ES-I3 (cell line): ENCODE data around the gene ZNF20.
A peak's percentile ranks its signal among the peaks of the same experiment; 100 is the strongest.
"Not testable (repeated sequence)": the region's sequence is repeated elsewhere in the genome, so short reads cannot be mapped to it uniquely, and the experiment has no call there.

Source experiments
- H3K36me3 ChIP-seq: 2 replicates; pipeline ENCODE4 v1.6.1; 2013; ENCODE audit warnings: mild to moderate bottlenecking, low read length, control low read depth, moderate library complexity; ENCODE audit not compliant: insufficient read depth
- H3K4me1 ChIP-seq: 2 replicates; pipeline ENCODE4 v1.6.1; 2013; ENCODE audit warnings: mild to moderate bottlenecking, control low read depth, low read length; ENCODE audit not compliant: insufficient read depth
- H3K9ac ChIP-seq: 2 replicates; pipeline ENCODE4 v1.6.1; 2013; ENCODE audit warnings: low read depth, mild to moderate bottlenecking, low read length, moderate library complexity
- H3K9me3 ChIP-seq: 2 replicates; pipeline ENCODE4 v1.6.1; 2013; ENCODE audit warnings: mild to moderate bottlenecking, low read length, moderate library complexity; ENCODE audit not compliant: control insufficient read depth, insufficient read depth

Gene ZNF20

GRCh38 chr19:12140545-12141404 lies 625 bp upstream of the ZNF20 start:
- peak overlapping the region; percentile 95; the same call in 1 of the 2 replicates for H3K9ac ChIP-seq

DNA sequence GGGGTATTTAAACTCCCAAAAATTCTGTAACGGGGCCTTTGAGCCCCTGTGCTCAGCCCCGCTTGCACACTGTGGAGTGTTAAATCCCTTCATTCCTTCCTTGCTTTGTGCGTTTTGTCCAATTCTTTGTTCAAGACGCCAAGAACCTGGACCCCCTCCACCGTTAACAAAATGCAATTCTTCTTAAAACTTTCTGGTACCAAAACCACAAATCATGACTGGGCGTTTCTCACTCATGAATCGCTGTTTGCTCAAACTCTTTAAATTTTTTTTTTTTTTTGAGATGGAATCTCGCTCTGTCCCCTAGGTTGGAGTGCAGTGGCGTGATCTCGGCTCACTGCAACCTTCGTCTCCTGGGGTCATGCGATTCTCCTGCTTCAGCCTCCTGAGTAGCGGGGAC lies 881 bp downstream of the ZNF20 start:
- peak overlapping the region; percentile 95 for H3K9ac ChIP-seq
- peaks cover 15% of the 10 kb centered on the region; the same call in 1 of the 2 replicates for H3K36me3 ChIP-seq

More at GRCh38 chr19:12140545-12141404, 625 bp upstream of the ZNF20 start:
- Histone ChIP-seq H3K9me3 (peaks cover 12% of the 10 kb centered on the region), H3K4me1 (peaks cover 6% of the 10 kb centered on the region; the same call in 1 of the 2 replicates), H3K36me3 (peaks cover 17% of the 10 kb centered on the region)

DNA sequence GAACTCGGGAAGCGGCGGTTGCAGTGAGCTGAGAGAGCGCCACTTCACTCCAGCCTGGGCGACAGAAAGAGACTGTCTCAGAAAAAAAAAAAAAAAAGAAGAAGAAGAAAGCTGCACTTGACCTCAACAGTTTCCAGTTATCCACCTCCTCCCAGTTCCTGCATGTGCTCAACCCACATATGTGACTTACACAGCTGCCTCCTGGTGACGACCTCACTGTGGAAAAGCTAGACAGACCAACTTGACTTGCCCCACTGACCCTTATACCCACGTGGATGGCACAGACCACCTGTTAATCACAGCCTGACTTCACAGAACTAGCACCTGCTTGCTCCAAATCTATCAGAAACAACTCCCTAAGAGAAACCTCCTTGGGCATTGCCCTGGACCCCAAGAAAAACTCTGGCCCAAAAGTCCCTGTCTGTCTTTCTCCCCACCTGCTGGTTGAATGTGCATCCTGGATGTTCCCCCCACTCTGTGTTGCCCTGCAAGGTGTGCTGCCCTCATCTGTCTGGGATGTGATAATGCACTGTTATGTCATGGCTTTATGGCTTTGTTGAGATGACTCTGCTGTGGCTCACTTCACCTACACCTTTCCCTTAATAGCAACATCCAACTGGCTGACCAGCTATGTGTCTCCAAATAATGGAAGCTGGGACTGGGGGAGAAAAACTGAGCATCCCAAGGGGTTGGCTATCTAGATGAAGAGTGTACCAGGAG lies 2.8 kb downstream of the ZNF20 start:
- Histone ChIP-seq H3K9me3 (peaks cover 17% of the 10 kb centered on the region; the same call in 1 of the 2 replicates), H3K36me3 (peaks cover 24% of the 10 kb centered on the region; the same call in 1 of the 2 replicates), H3K4me1 (peaks cover 6% of the 10 kb centered on the region; the same call in 1 of the 2 replicates), H3K9ac (no peak overlapping the region)

More for the DNA sequence above, 881 bp downstream of the ZNF20 start:
- Histone ChIP-seq H3K4me1 (peaks cover 6% of the 10 kb centered on the region; the same call in 1 of the 2 replicates), H3K9me3 (peaks cover 5% of the 10 kb centered on the region; the same call in 1 of the 2 replicates)

GRCh38 chr19:12133069-12133468 lies 7.1 kb downstream of the ZNF20 start:
- no peak overlapping the region for H3K9ac ChIP-seq
- H3K9me3 ChIP-seq, result peaks cover 23% of the 10 kb centered on the region; the same call in 1 of the 2 replicates
- H3K4me1 ChIP-seq, result no peaks in the 10 kb centered on the region
- H3K36me3 ChIP-seq, result peaks cover 22% of the 10 kb centered on the region

DNA sequence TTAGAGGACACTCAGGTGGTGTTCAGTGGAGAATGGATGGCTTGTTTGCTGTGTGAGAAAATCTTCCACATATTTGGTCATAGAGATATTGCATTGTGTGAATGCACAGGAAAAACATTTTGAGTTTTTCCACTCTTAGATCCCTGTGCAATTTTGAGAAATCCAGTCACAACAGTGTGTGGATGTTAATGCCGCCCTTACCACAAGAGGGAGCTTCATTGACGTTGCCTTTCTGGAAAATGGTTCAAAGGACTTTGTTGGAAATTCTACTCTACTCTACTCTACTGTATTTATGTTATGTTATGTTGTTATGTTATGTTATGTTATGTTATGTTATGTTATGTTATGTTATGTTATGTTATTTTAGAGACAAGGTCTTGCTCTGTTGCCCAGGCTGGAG lies 13.4 kb downstream of the ZNF20 start:
- no peak overlapping the region for H3K9ac ChIP-seq
- peaks cover 1% of the 10 kb centered on the region; the same call in 1 of the 2 replicates for H3K9me3 ChIP-seq
- H3K4me1 ChIP-seq, result no peaks in the 10 kb centered on the region
- no peaks in the 10 kb centered on the region; the same call in 1 of the 2 replicates for H3K36me3 ChIP-seq

GRCh38 chr19:12117201-12117970 lies 22.8 kb downstream of the ZNF20 start:
- Histone ChIP-seq H3K4me1 (no peaks in the 10 kb centered on the region), H3K9ac (no peak overlapping the region), H3K9me3 (peaks cover 14% of the 10 kb centered on the region), H3K36me3 (no peaks in the 10 kb centered on the region; the same call in 1 of the 2 replicates)

GRCh38 chr19:12113121-12113520 lies 27.0 kb downstream of the ZNF20 start:
- peaks cover 29% of the 10 kb centered on the region for H3K9me3 ChIP-seq
- H3K9ac ChIP-seq, result no peak overlapping the region

GRCh38 chr19:12112701-12113100 lies 27.4 kb downstream of the ZNF20 start:
- no peak overlapping the region for H3K9ac ChIP-seq
- no peaks in the 10 kb centered on the region for H3K4me1 ChIP-seq
- H3K36me3 ChIP-seq, result peaks cover 20% of the 10 kb centered on the region
- peaks cover 29% of the 10 kb centered on the region for H3K9me3 ChIP-seq

More at GRCh38 chr19:12113121-12113520, 27.0 kb downstream of the ZNF20 start:
- Histone ChIP-seq H3K4me1 (no peaks in the 10 kb centered on the region), H3K36me3 (peaks cover 20% of the 10 kb centered on the region)

- H3K9ac ChIP-seq, result no peak overlapping the region
- no peaks in the 10 kb centered on the region for H3K4me1 ChIP-seq
- peaks cover 29% of the 10 kb centered on the region for H3K9me3 ChIP-seq
- H3K36me3 ChIP-seq, result peaks cover 20% of the 10 kb centered on the region
Measured at GRCh38 chr19:12111943-12112637, 28.1 kb downstream of the ZNF20 start.

GRCh38 chr19:12111176-12111575 lies 29.0 kb downstream of the ZNF20 start:
- Histone ChIP-seq H3K9ac (no peak overlapping the region), H3K9me3 (peaks cover 29% of the 10 kb centered on the region), H3K4me1 (no peaks in the 10 kb centered on the region), H3K36me3 (peaks cover 20% of the 10 kb centered on the region)

GRCh38 chr19:12103909-12104308 lies 36.2 kb downstream of the ZNF20 start:
- H3K36me3 ChIP-seq, H3K9me3 ChIP-seq, H3K9ac ChIP-seq, H3K4me1 ChIP-seq: not testable (repeated sequence)

DNA sequence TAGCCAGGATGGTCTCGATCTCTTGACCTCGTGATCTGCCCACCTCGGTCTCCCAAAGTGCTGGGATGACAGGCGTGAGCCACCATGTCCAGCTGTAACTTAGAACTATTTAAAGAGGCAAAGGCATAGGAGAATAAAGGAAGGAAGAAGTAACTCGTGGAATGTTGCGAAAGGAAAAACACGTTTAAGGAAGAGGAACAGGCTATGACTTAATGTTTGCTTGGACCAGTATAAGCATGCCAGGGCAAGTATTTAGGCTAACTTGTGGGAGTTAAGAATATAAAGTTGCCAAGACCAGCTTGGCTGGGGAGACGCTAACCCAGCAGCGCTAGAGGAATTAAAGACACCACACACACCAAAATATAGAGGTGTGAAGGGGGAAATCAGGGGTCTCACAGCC lies 42.1 kb downstream of the ZNF20 start:
- H3K9ac ChIP-seq, result no peak overlapping the region
- H3K36me3 ChIP-seq, result no peaks in the 10 kb centered on the region; the same call in 1 of the 2 replicates
- 0 out of 2 replicates have a peak, but pooled peaks cover 5% of the 10 kb centered on the region for H3K9me3 ChIP-seq

DNA sequence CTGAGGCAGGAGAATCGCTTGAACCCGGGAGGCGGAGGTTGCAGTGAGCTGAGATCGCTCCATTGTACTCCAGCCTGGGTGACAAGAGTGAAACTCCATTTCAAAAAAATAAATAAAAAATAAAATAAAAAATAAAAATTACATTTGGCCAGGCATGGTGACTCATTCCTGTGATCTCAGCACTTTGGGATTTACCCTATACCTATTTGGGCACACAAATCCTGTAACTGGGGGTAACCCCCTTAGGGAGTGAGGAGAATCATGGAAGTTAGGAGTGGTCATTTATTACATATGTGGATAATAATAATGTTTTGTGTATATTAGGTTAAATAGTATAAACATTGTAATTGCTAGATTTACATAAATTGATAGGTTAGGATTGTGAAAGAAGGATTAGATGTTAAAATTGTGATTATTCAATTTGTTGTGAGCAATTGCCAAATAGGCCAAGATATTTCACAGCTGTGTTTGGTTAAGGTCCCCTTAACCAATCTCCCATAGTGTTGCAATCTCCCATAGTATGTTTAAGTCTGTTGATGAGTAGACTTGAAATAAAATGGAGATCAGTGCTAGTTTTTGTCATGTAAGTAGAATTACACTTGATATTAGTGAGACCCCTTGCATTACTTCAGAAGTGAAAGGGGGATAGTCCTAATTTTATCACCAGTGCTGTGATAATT lies 44.9 kb downstream of the ZNF20 start:
- H3K36me3 ChIP-seq, result no peaks in the 10 kb centered on the region; the same call in 1 of the 2 replicates

More for the DNA sequence above, 42.1 kb downstream of the ZNF20 start:
- no peaks in the 10 kb centered on the region for H3K4me1 ChIP-seq

More for the DNA sequence above, 44.9 kb downstream of the ZNF20 start:
- 0 out of 2 replicates have a peak, but pooled peaks cover 5% of the 10 kb centered on the region for H3K9me3 ChIP-seq
- H3K9ac ChIP-seq, result no peak overlapping the region
- no peaks in the 10 kb centered on the region for H3K4me1 ChIP-seq
